Measurements from ENCODE around the gene CNOT4.
"Not testable (repeated sequence)": the region's sequence is repeated elsewhere in the genome, so short reads cannot be mapped to it uniquely, and the experiment has no call there.

Gene CNOT4

GRCh38 chr7:135449436-135449835 is 60.5 kb downstream of the CNOT4 start:
- no peak for DNase-seq

GRCh38 chr7:135448753-135449152 is 61.1 kb downstream of the CNOT4 start:
- DNase-seq: no peak

GRCh38 chr7:135447748-135448147 is 62.2 kb downstream of the CNOT4 start:
- no peak for DNase-seq

GRCh38 chr7:135445690-135446089 is 64.2 kb downstream of the CNOT4 start:
- DNase-seq: no peak

- DNase-seq: not testable (repeated sequence)
Observed at GRCh38 chr7:135445266-135445665, 64.6 kb downstream of the CNOT4 start.

- DNase-seq: no peak
Observed at GRCh38 chr7:135441791-135442190, 68.1 kb downstream of the CNOT4 start.

- no peak for DNase-seq
Observed at GRCh38 chr7:135434047-135434446, 75.9 kb downstream of the CNOT4 start.

- DNase-seq: no peak
Observed at GRCh38 chr7:135430626-135431025, 79.3 kb downstream of the CNOT4 start.

GRCh38 chr7:135428879-135429278 is 81.0 kb downstream of the CNOT4 start:
- DNase-seq: no peak

- no peak for DNase-seq
Observed at GRCh38 chr7:135428011-135428410, 81.9 kb downstream of the CNOT4 start.

GRCh38 chr7:135427166-135427565 is 82.7 kb downstream of the CNOT4 start:
- no peak for DNase-seq

GRCh38 chr7:135425036-135425435 is 84.9 kb downstream of the CNOT4 start:
- DNase-seq: no peak

- no peak for DNase-seq
Observed at GRCh38 chr7:135420786-135421185, 89.1 kb downstream of the CNOT4 start.

- DNase-seq: no peak
Observed at GRCh38 chr7:135416431-135416830, 93.5 kb downstream of the CNOT4 start.

- no peak for DNase-seq
Observed at GRCh38 chr7:135414850-135415439, 95.0 kb downstream of the CNOT4 start.

- DNase-seq: no peak
Observed at GRCh38 chr7:135414208-135414607, 95.7 kb downstream of the CNOT4 start.

- no peak for DNase-seq
Observed at GRCh38 chr7:135411098-135411497, 98.8 kb downstream of the CNOT4 start.

- DNase-seq: no peak
Observed at GRCh38 chr7:135410543-135410942, 99.4 kb downstream of the CNOT4 start.

GRCh38 chr7:135409845-135410542 is 99.9 kb downstream of the CNOT4 start:
- DNase-seq: no peak

GRCh38 chr7:135407884-135408283 is 102.0 kb downstream of the CNOT4 start:
- DNase-seq: no peak

GRCh38 chr7:135406918-135407317 is 103.0 kb downstream of the CNOT4 start:
- DNase-seq: no peak

GRCh38 chr7:135405969-135406368 is 103.9 kb downstream of the CNOT4 start:
- no peak for DNase-seq

GRCh38 chr7:135403302-135403701 is 106.6 kb downstream of the CNOT4 start:
- no peak for DNase-seq

- no peak for DNase-seq
Observed at GRCh38 chr7:135397689-135398088, 112.2 kb downstream of the CNOT4 start.

GRCh38 chr7:135392701-135393100 is 117.2 kb downstream of the CNOT4 start:
- DNase-seq: no peak
